Body of pancreas (tissue), 4 donors: ENCODE data around the gene GPR50.

ENCODE experiments used
- POLR2A ChIP-seq, 3 donors: fragments of 450-650 bp; IDR thresholded peaks; one replicate each; pipeline ENCODE4 v1.6.1; 2016; ENCODE audit warnings: antibody characterized with exemption in 3 of 3, mild to moderate bottlenecking in 2 of 3
- TF ChIP-seq, protein P1 (sequence below), 7 experiments: fragments of 450-650 bp in 4 of 7; fragments of 200-600 bp in 3 of 7; sonication (generic) in 3 of 7; IDR thresholded peaks; one replicate each; pipeline ENCODE4 v1.5.1; 2016 to 2019; ENCODE audit warnings: antibody characterized with exemption in 7 of 7

GRCh38 chrX:151184705-151185104 is 8.3 kb downstream of the GPR50 start:
- TF ChIP-seq, protein P1, sequence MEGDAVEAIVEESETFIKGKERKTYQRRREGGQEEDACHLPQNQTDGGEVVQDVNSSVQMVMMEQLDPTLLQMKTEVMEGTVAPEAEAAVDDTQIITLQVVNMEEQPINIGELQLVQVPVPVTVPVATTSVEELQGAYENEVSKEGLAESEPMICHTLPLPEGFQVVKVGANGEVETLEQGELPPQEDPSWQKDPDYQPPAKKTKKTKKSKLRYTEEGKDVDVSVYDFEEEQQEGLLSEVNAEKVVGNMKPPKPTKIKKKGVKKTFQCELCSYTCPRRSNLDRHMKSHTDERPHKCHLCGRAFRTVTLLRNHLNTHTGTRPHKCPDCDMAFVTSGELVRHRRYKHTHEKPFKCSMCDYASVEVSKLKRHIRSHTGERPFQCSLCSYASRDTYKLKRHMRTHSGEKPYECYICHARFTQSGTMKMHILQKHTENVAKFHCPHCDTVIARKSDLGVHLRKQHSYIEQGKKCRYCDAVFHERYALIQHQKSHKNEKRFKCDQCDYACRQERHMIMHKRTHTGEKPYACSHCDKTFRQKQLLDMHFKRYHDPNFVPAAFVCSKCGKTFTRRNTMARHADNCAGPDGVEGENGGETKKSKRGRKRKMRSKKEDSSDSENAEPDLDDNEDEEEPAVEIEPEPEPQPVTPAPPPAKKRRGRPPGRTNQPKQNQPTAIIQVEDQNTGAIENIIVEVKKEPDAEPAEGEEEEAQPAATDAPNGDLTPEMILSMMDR (IDR thresholded peaks at IDR 0.05): no peak
- TF ChIP-seq POLR2A (IDR thresholded peaks at IDR 0.05): no peak
